ENCODE results near the gene C15orf39. TPM values are rescaled to one million over a fixed set of nuclear protein-coding genes. Genes with fewer than 3 reads are reported as not detected.
A peak's percentile ranks its signal among the peaks of the same experiment; 100 is the strongest.

The C15orf39 gene
- total RNA-seq, 1 experiment from 2014 or later, result 7.7 TPM

- in situ Hi-C loops (cut with HindIII; ENCODE audit: low pct_unique_long_range_greater_than_20kb, low sequenced_read_pairs), result no loop called here
- DNase-seq (ENCODE audit: low read depth), result no peak
Measured at GRCh38 chr15:75193272-75193671, 8.4 kb upstream of the C15orf39 start.

- in situ Hi-C loops (cut with HindIII; ENCODE audit: low pct_unique_long_range_greater_than_20kb, low sequenced_read_pairs), result no loop called here
- no peak for DNase-seq (ENCODE audit: low read depth)
Measured at GRCh38 chr15:75193976-75194375, 7.7 kb upstream of the C15orf39 start.

- in situ Hi-C loops (cut with HindIII; ENCODE audit: low pct_unique_long_range_greater_than_20kb, low sequenced_read_pairs), result no loop called here
- no peak for DNase-seq (ENCODE audit: low read depth)
Measured at GRCh38 chr15:75194397-75194796, 7.3 kb upstream of the C15orf39 start.

- no peak for DNase-seq (ENCODE audit: low read depth)
- in situ Hi-C loops (cut with HindIII; ENCODE audit: low pct_unique_long_range_greater_than_20kb, low sequenced_read_pairs), result no loop called here
Measured at GRCh38 chr15:75195122-75195765, 6.4 kb upstream of the C15orf39 start.

- in situ Hi-C loops (cut with HindIII; ENCODE audit: low pct_unique_long_range_greater_than_20kb, low sequenced_read_pairs), result no loop called here
Measured at GRCh38 chr15:75195766-75196241, 5.9 kb upstream of the C15orf39 start.

GRCh38 chr15:75197062-75197630, 4.5 kb upstream of the C15orf39 start:
- no peak for DNase-seq (ENCODE audit: low read depth)
- in situ Hi-C loops (cut with HindIII; ENCODE audit: low pct_unique_long_range_greater_than_20kb, low sequenced_read_pairs), result no loop called here

More at GRCh38 chr15:75195766-75196241, 5.9 kb upstream of the C15orf39 start:
- DNase-seq (ENCODE audit: low read depth), result no peak

- in situ Hi-C loops (cut with HindIII; ENCODE audit: low pct_unique_long_range_greater_than_20kb, low sequenced_read_pairs), result no loop called here
- DNase-seq (ENCODE audit: low read depth), result peak; percentile 65
Measured at GRCh38 chr15:75198560-75199356, 2.9 kb upstream of the C15orf39 start.

GRCh38 chr15:75199357-75199940, 2.2 kb upstream of the C15orf39 start:
- DNase-seq (ENCODE audit: low read depth), result no peak
- in situ Hi-C loops (cut with HindIII; ENCODE audit: low pct_unique_long_range_greater_than_20kb, low sequenced_read_pairs), result no loop called here

GRCh38 chr15:75200391-75200764, 1.3 kb upstream of the C15orf39 start:
- DNase-seq (ENCODE audit: low read depth), result no peak
- in situ Hi-C loops (cut with HindIII; ENCODE audit: low pct_unique_long_range_greater_than_20kb, low sequenced_read_pairs), result no loop called here

- DNase-seq (ENCODE audit: low read depth), result peak; percentile 26
- in situ Hi-C loops (cut with HindIII; ENCODE audit: low pct_unique_long_range_greater_than_20kb, low sequenced_read_pairs), result no loop called here
Measured at GRCh38 chr15:75200765-75201615, 692 bp upstream of the C15orf39 start.

GRCh38 chr15:75202251-75203016, 752 bp downstream of the C15orf39 start:
- in situ Hi-C loops (cut with HindIII; ENCODE audit: low pct_unique_long_range_greater_than_20kb, low sequenced_read_pairs), result no loop called here
- DNase-seq (ENCODE audit: low read depth), result peak; percentile 77

- in situ Hi-C loops (cut with HindIII; ENCODE audit: low pct_unique_long_range_greater_than_20kb, low sequenced_read_pairs), result no loop called here
- no peak for DNase-seq (ENCODE audit: low read depth)
Measured at GRCh38 chr15:75203017-75203907, 1.6 kb downstream of the C15orf39 start.

- DNase-seq (ENCODE audit: low read depth), result peak; percentile 26
- in situ Hi-C loops (cut with HindIII; ENCODE audit: low pct_unique_long_range_greater_than_20kb, low sequenced_read_pairs), result no loop called here
Measured at GRCh38 chr15:75203908-75204263, 2.2 kb downstream of the C15orf39 start.

- in situ Hi-C loops (cut with HindIII; ENCODE audit: low pct_unique_long_range_greater_than_20kb, low sequenced_read_pairs), result no loop called here
- DNase-seq (ENCODE audit: low read depth), result peak; percentile 91
Measured at GRCh38 chr15:75204340-75205063, 2.8 kb downstream of the C15orf39 start.

GRCh38 chr15:75205064-75205395, 3.3 kb downstream of the C15orf39 start:
- in situ Hi-C loops (cut with HindIII; ENCODE audit: low pct_unique_long_range_greater_than_20kb, low sequenced_read_pairs), result no loop called here
- DNase-seq (ENCODE audit: low read depth), result no peak

- in situ Hi-C loops (cut with HindIII; ENCODE audit: low pct_unique_long_range_greater_than_20kb, low sequenced_read_pairs), result no loop called here
- DNase-seq (ENCODE audit: low read depth), result no peak
Measured at GRCh38 chr15:75206006-75206405, 4.3 kb downstream of the C15orf39 start.

Data from Caki2 (cell line).